ENCODE data around the gene RIMBP2.

Gene RIMBP2

DNA sequence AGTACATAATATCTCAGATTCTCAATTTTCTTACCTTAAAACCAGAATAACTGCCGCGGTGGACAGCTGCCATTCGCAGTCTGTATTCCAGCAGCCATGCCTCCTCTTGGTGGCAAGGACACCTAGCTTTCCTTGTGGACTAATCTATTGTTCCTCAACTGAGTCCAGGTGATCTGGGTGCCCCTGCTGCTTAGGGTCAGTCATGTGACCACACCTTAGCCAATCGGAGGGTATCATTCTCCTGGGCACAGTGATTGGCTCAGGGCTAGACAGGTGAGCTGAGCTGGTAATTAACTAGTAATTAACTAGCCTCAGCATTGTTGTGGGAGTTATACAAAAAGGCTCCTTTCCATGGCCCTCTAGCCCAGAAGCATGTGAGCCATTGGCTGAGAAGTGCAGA, 55.0 kb downstream of the RIMBP2 start:
- no peak overlapping the region for H3K4me3 ChIP-seq (ENCODE audit: low read depth, low read length)
- TF ChIP-seq, protein P1, sequence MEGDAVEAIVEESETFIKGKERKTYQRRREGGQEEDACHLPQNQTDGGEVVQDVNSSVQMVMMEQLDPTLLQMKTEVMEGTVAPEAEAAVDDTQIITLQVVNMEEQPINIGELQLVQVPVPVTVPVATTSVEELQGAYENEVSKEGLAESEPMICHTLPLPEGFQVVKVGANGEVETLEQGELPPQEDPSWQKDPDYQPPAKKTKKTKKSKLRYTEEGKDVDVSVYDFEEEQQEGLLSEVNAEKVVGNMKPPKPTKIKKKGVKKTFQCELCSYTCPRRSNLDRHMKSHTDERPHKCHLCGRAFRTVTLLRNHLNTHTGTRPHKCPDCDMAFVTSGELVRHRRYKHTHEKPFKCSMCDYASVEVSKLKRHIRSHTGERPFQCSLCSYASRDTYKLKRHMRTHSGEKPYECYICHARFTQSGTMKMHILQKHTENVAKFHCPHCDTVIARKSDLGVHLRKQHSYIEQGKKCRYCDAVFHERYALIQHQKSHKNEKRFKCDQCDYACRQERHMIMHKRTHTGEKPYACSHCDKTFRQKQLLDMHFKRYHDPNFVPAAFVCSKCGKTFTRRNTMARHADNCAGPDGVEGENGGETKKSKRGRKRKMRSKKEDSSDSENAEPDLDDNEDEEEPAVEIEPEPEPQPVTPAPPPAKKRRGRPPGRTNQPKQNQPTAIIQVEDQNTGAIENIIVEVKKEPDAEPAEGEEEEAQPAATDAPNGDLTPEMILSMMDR (IDR thresholded peaks at IDR 0.05; ENCODE audit: borderline replicate concordance, insufficient read depth, low read depth, low read length), result no peak

DNA sequence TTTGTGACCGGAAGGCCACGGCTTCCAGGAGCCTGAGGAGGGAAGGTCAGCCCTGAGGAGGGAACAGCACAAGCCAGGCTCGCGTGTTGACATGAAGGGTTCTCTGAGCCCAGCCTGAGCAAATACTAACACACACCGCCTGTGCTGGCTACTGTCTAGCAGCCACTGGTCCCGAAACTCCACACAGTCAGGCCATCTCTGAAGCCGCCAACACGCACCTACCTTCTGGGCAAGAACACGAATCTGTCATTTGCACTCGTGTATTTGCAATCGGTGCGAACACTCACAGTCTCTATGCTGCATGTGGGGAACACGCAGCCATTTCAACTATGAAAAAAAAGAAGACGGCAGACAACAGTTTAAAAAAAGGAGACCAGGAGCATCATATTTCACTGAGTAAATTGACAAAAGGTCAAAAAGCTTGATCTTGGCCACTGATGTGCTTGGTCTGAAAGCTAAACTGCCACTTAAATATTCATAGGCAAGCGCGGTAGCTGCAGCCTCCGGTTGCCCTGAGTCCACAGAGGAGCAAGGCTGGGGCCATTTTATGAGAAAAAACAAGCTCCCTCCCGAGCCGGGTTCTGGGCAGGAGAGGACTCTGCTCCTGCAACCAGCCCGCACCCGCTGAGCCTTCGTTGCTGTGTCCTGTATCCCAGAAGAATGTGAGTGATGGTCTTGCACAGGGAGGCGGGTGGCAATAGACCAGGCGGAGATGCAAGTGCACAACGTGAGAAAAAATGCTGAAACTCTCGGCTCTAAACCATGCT, 57.8 kb downstream of the RIMBP2 start:
- TF ChIP-seq, protein P1 (IDR thresholded peaks at IDR 0.05; ENCODE audit: borderline replicate concordance, insufficient read depth, low read depth, low read length), result no peak
- no peak overlapping the region for H3K4me3 ChIP-seq (ENCODE audit: low read depth, low read length)

DNA sequence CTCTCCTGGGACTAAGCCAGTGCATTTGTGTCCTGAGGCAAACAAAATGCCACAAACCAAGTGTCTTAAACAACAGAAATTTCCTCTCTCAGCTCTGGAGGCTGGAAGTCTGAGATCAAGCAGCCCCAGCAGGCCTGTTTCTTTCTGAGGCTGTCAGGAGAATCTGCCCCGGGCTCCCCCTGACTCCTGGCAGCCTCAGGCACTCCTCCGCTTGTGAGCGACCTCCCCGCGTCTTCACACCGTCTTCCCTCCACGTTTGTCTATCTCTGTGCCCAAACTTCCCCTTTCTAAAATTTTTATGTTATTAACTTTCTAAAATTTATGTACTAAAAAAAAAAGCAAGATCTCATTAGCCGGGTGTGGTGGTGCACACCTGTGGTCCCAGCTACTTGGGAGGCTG, 59.7 kb downstream of the RIMBP2 start:
- TF ChIP-seq, protein P1 (IDR thresholded peaks at IDR 0.05; ENCODE audit: borderline replicate concordance, insufficient read depth, low read depth, low read length), result no peak
- H3K4me3 ChIP-seq (ENCODE audit: low read depth, low read length), result no peak overlapping the region

DNA sequence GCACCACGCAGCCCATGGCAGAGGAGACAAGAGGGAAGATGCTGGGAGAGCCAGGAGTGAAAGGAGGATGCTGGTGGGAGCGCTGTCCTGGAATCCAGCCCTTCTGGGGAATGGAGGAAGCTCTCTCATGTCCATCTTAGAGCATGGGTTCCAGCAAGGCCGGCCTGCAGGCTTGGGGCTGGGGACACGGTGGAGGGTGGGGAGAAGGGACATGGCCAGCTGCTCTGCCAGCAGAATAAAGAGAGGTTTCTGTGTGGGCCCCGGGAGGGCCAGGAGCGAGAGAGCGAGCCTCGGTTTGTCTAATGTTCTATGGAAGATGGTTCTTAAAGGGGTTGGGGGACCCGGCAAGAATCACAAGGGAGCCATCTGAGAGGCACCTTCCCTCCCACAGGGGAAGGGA, 60.2 kb downstream of the RIMBP2 start:
- H3K4me3 ChIP-seq (ENCODE audit: low read depth, low read length), result no peak overlapping the region
- TF ChIP-seq, protein P1 (IDR thresholded peaks at IDR 0.05; ENCODE audit: borderline replicate concordance, insufficient read depth, low read depth, low read length), result no peak

DNA sequence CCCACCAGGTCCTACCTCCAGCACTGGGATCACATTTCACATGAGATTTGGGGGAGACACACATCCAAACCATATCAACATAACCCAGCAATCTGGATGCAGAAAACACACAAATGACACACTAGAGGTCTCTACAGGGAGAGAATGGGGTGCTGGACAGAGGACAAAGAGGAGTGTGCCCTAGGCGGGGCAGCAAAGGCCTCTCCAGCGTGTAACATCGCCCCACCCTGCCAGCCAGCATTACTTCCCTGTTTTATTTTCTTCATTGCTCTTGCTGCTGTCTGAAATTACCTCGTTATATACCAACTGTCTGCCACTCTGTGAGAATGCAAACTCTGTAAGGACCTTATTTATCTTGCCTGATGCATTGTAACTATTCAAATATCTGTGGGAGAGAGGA, 61.1 kb downstream of the RIMBP2 start:
- TF ChIP-seq, protein P1 (IDR thresholded peaks at IDR 0.05; ENCODE audit: borderline replicate concordance, insufficient read depth, low read depth, low read length), result no peak
- H3K4me3 ChIP-seq (ENCODE audit: low read depth, low read length), result no peak overlapping the region

DNA sequence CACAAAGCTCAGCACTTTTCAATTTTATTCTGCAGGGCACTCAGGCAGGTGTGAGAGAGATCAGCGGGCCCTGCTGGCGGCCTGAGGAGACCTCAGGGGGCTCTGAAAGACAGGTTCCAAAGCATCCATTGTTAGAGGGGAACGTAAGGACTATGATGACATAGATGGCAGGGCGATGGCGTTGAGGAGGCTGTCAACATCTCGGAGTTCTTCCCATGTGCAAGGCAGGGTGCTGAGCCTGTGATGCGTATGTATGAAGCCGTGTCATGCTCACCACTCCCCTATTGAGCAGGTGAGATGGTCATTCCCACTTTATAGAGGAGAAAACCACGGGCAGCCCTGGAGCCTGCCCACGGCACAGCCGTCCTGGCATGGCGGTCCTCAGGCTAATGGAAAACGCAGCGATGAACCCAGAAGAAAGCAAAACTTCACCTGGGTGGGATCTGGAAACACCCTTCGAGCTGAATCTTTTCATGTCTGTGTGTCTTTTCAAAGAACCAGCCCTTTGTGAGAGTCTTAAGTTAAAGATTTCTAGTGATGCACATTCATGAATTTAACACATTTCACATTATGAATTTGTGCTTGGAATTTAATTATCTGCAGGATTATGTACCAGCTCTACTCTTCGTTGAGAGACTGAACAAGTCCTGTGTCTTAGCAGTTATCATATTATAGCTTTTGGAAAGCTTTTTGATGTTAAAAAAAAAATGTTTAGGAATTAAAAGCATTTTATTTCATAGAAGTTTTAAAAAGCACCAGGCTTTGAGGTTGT, 64.7 kb downstream of the RIMBP2 start:
- H3K4me3 ChIP-seq (ENCODE audit: low read depth, low read length), result no peak overlapping the region
- TF ChIP-seq, protein P1 (IDR thresholded peaks at IDR 0.05; ENCODE audit: borderline replicate concordance, insufficient read depth, low read depth, low read length), result no peak

DNA sequence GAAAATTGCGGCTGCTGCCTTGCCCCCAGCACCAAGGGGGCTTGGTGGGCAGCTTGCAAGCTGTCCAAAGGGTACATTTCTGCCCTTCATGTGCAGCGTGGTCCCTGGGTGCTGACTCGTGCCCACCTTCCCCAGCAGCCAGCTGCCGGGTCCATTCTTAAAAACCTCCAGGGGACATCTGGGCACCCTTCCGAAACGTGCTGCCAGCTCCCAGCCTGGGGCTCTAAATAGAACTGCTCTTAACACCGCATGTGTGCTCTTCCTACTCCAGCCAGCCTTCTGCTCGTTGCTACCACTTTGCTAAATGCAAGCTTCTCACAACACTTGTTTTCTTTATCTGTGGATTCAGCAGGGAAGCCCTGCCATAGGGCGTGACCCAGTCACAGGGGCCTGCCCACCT, 66.0 kb downstream of the RIMBP2 start:
- TF ChIP-seq, protein P1 (IDR thresholded peaks at IDR 0.05; ENCODE audit: borderline replicate concordance, insufficient read depth, low read depth, low read length), result no peak
- H3K4me3 ChIP-seq (ENCODE audit: low read depth, low read length), result no peak overlapping the region

Data from GM12875 (cell line).